Stimulated activated naive CD8-positive, alpha-beta T cell treated with anti-CD3 and anti-CD28 coated beads, Interleukin-15, Interleukin-2, amounts not matched to agents 100 ng/mL and 50 ng/mL, for 24 hours (primary cell): ENCODE measurements around the gene EZH2.
A peak's percentile ranks its signal among the peaks of the same experiment; 100 is the strongest.

Experiments
- H3K27ac Mint-ChIP-seq: one replicate; pipeline ENCODE4 v1.8.0; 2021; ENCODE audit warnings: mild to moderate bottlenecking, mixed read lengths
- H3K27me3 Mint-ChIP-seq: one replicate; pipeline ENCODE4 v1.8.0; 2021; ENCODE audit warnings: mixed read lengths
- H3K36me3 Mint-ChIP-seq: one replicate; pipeline ENCODE4 v1.8.0; 2021; ENCODE audit warnings: low read depth, mixed read lengths
- H3K4me1 Mint-ChIP-seq: one replicate; pipeline ENCODE4 v1.8.0; 2021; ENCODE audit warnings: low read depth, mixed read lengths
- H3K4me3 Mint-ChIP-seq: one replicate; pipeline ENCODE4 v1.8.0; 2021; ENCODE audit warnings: mild to moderate bottlenecking, mixed read lengths
- H3K9me3 Mint-ChIP-seq: one replicate; pipeline ENCODE4 v1.8.0; 2021; ENCODE audit warnings: mixed read lengths

Gene EZH2

DNA sequence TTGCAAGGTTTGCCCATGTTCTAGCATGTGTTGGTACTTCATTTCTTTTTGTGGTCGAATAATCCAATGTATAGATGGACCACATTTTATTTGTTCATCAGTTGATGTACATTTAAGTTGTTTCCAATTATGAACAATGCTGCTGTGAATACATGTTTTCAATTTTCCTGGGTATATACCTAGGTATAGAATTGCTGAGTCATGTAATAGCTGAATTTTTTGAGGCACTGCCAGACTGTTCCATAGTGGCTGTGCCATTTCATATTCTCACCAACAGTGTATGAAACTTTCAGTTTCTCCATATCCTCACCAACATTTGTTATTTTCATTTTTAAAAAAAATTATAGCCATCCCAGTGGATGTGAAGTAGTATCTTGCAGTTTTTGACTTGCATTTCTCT lies 90.5 kb downstream of the EZH2 start:
- Mint-ChIP-seq H3K9me3 (no peaks in the 10 kb centered on the region), H3K4me3 (no peak overlapping the region), H3K27me3 (no peaks in the 10 kb centered on the region), H3K36me3 (peaks cover 77% of the 10 kb centered on the region), H3K27ac (peak overlapping the region; percentile 49), H3K4me1 (no peaks in the 10 kb centered on the region)

DNA sequence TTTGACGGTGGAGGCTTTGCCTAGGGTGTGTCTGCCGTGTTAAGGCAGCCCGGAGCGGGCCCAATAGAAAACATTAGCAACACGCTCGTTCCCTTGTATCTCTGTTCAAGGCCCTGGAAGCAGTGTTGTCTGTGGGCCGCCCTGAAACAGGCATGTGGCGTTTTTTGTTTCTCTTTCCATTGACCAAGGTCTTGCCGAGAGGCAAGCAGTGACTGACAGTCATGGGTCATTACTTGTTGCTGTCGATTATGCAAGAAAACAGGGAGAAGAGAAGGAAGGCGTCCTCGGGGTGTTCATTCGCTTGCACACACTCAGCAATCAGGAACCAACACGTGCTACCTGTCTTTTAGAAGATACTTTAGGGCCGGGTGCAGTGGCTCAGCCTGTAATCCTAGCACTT lies 92.5 kb downstream of the EZH2 start:
- H3K9me3 Mint-ChIP-seq: no peaks in the 10 kb centered on the region
- H3K4me3 Mint-ChIP-seq: no peak overlapping the region
- no peaks in the 10 kb centered on the region for H3K4me1 Mint-ChIP-seq
- peaks cover 82% of the 10 kb centered on the region for H3K36me3 Mint-ChIP-seq
- H3K27me3 Mint-ChIP-seq: no peaks in the 10 kb centered on the region
- H3K27ac Mint-ChIP-seq: no peak overlapping the region

DNA sequence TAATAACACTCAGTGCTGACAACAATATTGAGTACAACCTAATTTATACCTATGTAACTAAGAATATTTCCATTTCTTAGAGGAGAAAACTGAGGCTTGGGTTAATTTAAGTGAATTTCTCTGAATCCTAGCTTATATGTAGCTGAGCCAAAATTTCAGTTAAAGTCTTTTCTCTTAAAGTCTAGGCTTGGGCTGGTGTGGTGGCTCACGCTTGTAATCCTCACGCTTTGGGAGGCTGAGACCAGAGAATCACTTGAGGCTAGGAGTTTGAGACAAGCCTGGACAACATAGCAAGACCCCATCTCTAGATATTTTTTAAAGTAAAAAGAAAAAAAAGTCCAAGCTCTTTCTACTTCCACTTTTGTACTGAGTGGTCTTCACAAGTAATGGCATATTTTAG lies 93.2 kb downstream of the EZH2 start:
- no peak overlapping the region for H3K27ac Mint-ChIP-seq
- H3K36me3 Mint-ChIP-seq: peaks cover 82% of the 10 kb centered on the region
- H3K27me3 Mint-ChIP-seq: no peaks in the 10 kb centered on the region

DNA sequence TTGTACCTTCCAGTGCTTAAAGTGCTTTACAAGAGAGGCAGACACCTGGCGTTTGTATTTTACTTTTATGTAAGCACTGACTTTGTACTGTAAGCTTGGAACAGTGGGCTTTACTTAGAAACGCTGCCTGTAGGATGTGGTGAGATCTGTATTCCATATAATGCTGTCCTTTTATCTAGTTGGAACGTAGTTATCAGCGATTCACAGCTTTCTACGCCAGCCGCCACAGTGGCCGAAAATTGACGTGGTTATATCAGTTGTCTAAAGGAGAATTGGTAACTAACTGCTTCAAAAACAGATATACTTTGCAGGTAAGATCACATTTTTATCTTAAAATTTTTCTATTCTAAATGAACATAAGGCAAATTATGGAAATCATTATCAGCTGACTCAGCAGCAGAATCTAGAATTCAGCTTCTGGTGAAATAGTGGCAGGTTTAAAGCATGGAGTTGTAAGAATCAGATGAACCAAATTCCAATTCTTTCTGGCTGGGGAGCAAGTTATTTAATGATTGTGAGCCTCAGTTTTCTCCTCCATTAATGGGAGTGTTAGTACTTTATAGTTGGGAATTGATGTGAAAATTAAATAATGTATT lies 93.9 kb downstream of the EZH2 start:
- no peaks in the 10 kb centered on the region for H3K4me1 Mint-ChIP-seq

More for the DNA sequence above, 93.2 kb downstream of the EZH2 start:
- Mint-ChIP-seq H3K4me1 (no peaks in the 10 kb centered on the region), H3K9me3 (no peaks in the 10 kb centered on the region), H3K4me3 (no peak overlapping the region)

DNA sequence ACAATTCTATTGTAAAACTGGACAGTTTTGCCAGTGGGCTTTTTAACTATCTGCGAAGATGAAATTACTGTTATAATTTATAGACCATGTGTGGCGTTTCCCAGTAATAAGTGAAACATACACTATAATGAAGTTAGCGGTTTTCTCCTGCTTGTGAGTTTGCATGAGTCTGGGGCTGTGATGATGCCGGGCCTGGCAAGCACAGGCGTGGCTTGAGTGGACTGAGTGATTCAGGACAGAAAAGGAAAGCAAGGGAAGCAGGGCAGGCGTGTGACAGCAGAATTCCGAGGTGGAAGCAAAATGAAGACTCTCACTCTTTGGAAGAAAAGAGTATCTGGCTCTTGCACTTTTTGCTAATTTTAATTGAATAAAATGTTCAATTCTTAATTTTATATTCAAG lies 94.9 kb downstream of the EZH2 start:
- Mint-ChIP-seq H3K27ac (no peak overlapping the region), H3K36me3 (peaks cover 89% of the 10 kb centered on the region), H3K27me3 (no peaks in the 10 kb centered on the region), H3K4me3 (no peak overlapping the region), H3K9me3 (no peaks in the 10 kb centered on the region), H3K4me1 (no peaks in the 10 kb centered on the region)

More for the DNA sequence above, 93.9 kb downstream of the EZH2 start:
- peaks cover 84% of the 10 kb centered on the region for H3K36me3 Mint-ChIP-seq
- no peaks in the 10 kb centered on the region for H3K27me3 Mint-ChIP-seq
- no peak overlapping the region for H3K27ac Mint-ChIP-seq
- H3K9me3 Mint-ChIP-seq: no peaks in the 10 kb centered on the region
- H3K4me3 Mint-ChIP-seq: no peak overlapping the region

DNA sequence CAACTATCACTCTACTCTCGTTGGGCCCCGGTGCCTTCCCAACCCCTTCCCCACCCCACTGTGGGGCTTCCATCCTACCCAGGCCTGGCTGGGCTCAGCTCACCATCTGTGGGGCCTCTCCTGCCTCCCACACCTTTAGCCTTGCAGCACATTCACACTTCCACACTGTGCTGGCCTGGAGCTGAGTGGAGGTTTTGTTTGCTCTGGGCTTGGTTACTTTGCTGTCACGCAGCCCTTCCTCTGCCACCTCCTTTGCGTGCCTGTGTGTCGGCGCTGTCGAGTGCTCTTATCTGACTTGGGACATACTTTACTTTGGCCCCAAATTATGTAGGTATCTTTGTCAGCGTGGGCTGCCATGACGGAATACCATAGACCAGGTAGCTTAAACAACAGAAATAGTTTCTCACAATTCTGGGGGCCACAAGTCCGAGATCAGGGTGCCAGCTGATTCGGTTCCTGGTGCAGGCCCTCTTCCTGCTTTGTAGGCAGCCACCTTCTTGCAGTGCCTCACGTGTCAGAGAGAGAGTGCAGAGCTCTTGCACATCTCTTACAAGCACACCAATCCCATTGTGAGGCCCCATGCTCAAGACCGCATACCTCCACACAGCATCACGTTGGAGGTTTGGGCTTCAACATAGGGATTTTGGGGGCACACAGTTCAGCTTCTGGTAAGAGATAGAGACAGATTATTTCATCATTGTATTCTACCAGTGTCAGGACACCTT lies 96.4 kb downstream of the EZH2 start:
- Mint-ChIP-seq H3K36me3 (peaks cover 85% of the 10 kb centered on the region), H3K9me3 (no peaks in the 10 kb centered on the region), H3K27me3 (no peaks in the 10 kb centered on the region), H3K4me1 (no peaks in the 10 kb centered on the region), H3K27ac (peak overlapping the region; percentile 61), H3K4me3 (no peak overlapping the region)

DNA sequence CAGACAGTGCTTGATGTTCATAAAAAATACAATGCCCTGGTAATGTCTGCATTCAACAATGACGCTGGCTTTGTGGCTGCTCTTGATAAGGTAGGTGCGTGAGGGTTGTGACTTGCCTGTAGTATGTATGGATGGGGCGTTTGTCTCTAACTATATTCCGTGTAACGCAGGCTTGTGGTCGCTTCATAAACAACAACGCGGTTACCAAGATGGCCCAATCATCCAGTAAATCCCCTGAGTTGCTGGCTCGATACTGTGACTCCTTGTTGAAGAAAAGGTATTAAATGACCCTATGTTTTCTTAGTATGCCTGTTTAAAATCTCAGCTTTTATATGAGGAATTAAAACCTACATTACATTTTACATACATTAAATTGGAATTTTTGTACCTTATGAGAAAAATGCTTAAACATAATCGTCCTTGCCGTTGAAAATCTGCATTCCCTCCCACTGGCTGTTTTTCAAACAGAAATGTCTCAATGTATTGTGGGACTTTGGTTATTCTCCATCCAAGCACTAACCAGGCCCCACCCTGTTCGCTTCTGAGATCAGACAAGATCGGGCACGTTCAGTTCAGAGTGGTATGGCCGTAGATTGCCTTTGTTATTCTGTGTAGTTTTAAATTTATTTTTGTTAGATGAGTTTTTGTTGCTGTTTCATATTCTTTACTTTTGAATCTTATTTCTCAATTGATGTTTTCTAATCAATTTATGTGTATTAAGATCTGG lies 100.1 kb downstream of the EZH2 start:
- no peaks in the 10 kb centered on the region for H3K27me3 Mint-ChIP-seq
- no peak overlapping the region for H3K4me3 Mint-ChIP-seq
- no peaks in the 10 kb centered on the region for H3K9me3 Mint-ChIP-seq
- no peak overlapping the region for H3K27ac Mint-ChIP-seq
- H3K4me1 Mint-ChIP-seq: no peaks in the 10 kb centered on the region
- peaks cover 81% of the 10 kb centered on the region for H3K36me3 Mint-ChIP-seq

DNA sequence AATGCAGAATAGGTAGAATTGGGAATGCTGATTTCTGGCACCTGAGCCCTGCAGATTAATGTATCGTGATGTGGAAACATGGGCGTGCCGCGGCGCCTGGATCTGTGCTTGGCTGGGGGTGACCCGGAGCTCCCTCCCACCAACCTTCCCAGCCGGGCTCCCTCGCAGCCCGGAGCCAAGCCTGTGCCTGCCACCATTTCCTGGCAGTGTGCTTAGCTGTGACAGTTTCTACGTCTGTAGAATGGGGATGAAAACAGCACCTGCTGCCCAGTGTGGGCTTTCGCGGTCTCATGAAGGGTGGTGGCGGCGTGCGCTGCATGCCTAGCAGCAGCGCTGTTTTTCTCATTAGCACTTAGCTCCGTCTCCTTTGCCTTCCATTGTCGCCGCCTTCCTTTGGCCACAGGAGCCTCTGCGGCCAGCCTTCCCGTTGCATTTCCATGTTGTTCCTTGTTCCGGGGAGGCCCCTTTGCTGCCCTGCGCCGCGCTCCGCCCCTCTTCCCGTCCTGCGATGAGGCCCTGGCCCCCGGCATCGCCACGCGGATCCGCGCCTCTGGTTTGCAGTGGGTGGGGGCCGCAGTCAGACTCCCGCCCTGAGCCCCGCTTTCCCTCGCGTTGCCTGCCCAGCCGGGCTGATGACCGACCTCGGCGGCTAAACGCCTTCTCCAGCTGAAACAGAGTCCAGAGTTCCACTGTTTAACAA lies 101.2 kb downstream of the EZH2 start:
- no peaks in the 10 kb centered on the region for H3K4me1 Mint-ChIP-seq
- peaks cover 73% of the 10 kb centered on the region for H3K36me3 Mint-ChIP-seq
- H3K4me3 Mint-ChIP-seq: no peak overlapping the region
- no peak overlapping the region for H3K27ac Mint-ChIP-seq
- H3K9me3 Mint-ChIP-seq: no peaks in the 10 kb centered on the region
- H3K27me3 Mint-ChIP-seq: no peaks in the 10 kb centered on the region

DNA sequence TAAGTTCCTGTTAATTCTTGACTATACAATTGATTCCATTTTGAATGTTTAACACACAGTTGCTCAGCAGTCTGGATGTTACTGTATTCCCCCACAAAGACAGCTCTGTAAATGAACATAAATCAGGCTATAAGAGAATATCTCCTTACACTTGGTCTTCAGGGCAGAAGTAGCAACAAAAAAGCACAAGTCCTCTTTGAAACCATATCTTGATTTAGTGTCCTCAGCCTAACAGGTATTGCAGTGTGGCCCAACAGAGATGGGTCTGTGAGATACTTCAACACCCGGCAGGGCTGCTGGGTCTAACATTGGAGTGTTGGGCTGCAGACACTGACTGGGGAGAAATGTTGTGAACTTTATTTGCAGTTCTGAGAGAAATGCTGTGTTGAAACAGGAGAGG lies 109.6 kb downstream of the EZH2 start:
- no peaks in the 10 kb centered on the region for H3K9me3 Mint-ChIP-seq
- H3K4me3 Mint-ChIP-seq: no peak overlapping the region
- H3K27ac Mint-ChIP-seq: no peak overlapping the region
- H3K36me3 Mint-ChIP-seq: peaks cover 54% of the 10 kb centered on the region
- H3K27me3 Mint-ChIP-seq: no peaks in the 10 kb centered on the region
- peaks cover 34% of the 10 kb centered on the region for H3K4me1 Mint-ChIP-seq

DNA sequence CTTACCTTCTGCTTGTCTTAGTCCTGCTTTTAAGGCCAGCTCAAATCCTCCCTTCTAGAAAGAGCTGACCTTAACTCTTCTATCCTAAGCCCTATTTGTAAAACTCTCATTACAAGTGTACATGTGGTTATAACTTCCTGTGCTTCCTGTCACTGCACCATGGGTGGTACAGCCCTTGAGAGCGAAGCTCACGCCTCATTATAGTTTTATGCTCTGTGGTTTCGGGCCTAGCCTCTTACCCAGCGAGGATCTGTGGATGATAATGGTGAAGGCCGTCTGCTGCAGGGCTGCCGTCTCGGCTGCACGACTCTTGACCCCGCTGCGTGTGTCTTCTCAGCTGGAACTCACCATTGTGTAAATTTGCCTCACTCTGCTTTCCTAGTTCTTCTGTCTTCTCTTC lies 110.8 kb downstream of the EZH2 start:
- peaks cover 34% of the 10 kb centered on the region for H3K4me1 Mint-ChIP-seq
- H3K9me3 Mint-ChIP-seq: no peaks in the 10 kb centered on the region
- peaks cover 58% of the 10 kb centered on the region for H3K36me3 Mint-ChIP-seq
- H3K4me3 Mint-ChIP-seq: peak overlapping the region; percentile 14
- peak overlapping the region; percentile 62 for H3K27ac Mint-ChIP-seq
- no peaks in the 10 kb centered on the region for H3K27me3 Mint-ChIP-seq

DNA sequence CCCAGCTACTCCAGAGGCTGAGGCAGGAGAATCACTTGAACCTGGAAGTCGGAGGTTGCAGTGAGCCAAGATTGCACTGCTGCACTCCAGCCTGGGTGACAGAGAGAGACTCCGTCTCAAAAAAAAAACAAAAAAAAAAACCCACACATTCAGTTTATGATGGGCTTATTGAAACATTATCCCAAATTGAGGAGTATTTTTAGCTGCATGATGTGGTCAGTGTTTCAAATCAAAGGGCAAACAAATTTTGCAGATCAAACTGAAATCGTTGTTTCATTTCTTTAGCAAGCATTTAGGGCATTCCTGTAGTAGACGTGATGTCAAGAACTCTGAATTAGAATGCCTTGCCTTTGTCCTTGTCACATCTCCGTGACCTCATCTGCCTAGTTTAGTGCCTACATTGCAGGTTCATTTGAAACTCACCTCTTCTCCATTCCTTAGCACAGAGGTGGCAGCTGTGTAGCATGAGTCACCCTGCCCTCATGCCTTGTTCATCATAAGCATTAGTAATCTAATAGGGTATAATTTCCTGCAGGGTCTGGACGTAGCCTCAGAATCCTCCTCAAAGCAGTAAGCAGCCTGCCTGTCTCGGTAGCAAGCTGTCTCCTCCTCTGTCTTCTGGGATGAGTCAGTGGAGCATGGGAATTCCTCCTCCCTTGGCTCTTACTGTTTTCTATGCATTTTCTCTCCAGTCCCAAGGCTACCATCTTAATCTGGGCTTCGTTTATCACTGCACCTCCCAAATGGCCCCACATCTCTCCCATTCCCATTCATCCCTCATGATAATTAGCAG lies 111.6 kb downstream of the EZH2 start:
- H3K4me3 Mint-ChIP-seq: no peak overlapping the region
- H3K4me1 Mint-ChIP-seq: peaks cover 33% of the 10 kb centered on the region
- H3K27ac Mint-ChIP-seq: peak overlapping the region; percentile 62
- no peaks in the 10 kb centered on the region for H3K27me3 Mint-ChIP-seq
- H3K36me3 Mint-ChIP-seq: peaks cover 63% of the 10 kb centered on the region
- no peaks in the 10 kb centered on the region for H3K9me3 Mint-ChIP-seq

DNA sequence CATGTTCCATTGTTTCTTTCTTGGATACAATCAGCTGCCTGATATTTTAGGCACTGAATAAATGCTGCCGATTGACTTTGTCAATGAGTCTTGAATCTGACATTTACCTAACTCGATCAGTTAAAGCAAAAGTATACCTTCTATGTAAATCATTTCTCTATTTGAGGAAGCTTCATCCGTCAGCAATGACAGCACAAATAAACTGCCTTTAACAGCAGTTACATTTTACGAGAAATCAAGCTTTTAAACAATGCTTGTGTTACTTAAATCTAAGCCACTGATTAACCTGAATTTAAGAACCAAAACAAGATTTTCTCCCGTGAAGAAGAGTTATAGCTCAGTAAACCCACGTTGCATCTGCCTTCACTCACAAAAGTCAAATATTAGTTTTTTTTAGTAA lies 114.1 kb downstream of the EZH2 start:
- no peak overlapping the region for H3K4me3 Mint-ChIP-seq
- no peaks in the 10 kb centered on the region for H3K27me3 Mint-ChIP-seq
- H3K27ac Mint-ChIP-seq: no peak overlapping the region
- H3K9me3 Mint-ChIP-seq: no peaks in the 10 kb centered on the region
- H3K4me1 Mint-ChIP-seq: peaks cover 24% of the 10 kb centered on the region
- peaks cover 67% of the 10 kb centered on the region for H3K36me3 Mint-ChIP-seq

DNA sequence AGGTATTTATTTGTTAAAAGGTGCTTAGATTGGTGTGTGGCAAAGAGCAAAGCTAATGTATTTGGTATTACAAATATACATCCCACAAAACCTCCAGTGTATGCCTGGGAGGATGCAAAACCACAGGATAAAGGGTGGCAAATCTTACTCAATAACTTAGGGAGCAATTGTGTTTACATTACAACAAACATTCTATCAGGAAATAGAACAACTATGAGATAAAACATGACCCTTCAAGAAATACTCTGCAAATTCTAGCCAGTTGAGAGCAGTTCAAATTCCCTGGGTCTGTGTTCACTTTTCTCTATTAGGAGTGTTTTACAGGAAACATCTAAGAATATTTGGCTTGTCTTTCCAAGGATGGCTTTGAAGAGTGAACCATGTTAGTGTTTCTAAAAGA lies 120.5 kb downstream of the EZH2 start:
- H3K4me1 Mint-ChIP-seq: no peaks in the 10 kb centered on the region
- H3K27me3 Mint-ChIP-seq: no peaks in the 10 kb centered on the region
- no peak overlapping the region for H3K27ac Mint-ChIP-seq
- H3K4me3 Mint-ChIP-seq: no peak overlapping the region
- peaks cover 53% of the 10 kb centered on the region for H3K36me3 Mint-ChIP-seq
- H3K9me3 Mint-ChIP-seq: no peaks in the 10 kb centered on the region

DNA sequence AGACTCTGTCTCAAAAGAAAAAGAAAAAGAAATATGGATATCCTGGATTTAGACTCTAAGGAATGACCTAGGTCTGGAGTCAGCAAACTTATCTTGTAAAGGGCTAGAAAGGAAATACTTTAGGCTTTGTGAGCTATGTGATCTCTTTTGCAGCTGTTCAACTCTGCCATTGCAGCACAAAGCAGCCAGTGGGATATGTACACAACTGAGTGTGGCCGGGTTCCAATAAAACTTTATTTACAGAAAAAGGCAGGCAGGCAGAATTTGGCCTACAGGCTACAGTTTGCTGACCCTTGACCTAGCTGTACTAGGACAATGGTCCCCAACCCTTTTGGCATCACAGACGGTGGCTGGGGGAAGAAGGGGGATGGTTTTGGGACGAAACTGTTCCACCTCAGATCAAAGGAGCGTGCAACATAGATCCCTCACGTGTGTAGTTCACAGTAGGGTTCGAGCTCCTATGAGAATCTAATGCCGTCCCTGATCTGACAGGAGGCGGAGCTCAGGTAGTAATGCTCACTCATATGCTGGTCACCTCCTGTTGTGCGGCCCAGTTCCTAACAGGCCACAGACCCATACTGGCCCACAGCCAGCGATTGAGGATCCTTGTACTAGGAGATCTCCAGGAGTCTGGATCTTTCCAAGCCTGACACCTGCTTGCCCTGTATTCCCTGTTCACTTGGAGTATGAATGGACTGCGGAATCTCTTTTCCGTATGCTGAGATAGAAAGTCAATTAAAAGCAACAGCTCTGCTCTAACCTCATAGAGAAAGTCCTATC lies 122.4 kb downstream of the EZH2 start:
- H3K4me3 Mint-ChIP-seq: no peak overlapping the region
- no peaks in the 10 kb centered on the region for H3K27me3 Mint-ChIP-seq
- H3K27ac Mint-ChIP-seq: no peak overlapping the region
- H3K36me3 Mint-ChIP-seq: peaks cover 52% of the 10 kb centered on the region
- H3K9me3 Mint-ChIP-seq: no peaks in the 10 kb centered on the region
- no peaks in the 10 kb centered on the region for H3K4me1 Mint-ChIP-seq
